ENCODE results near the gene TTC28.

The TTC28 gene

DNA sequence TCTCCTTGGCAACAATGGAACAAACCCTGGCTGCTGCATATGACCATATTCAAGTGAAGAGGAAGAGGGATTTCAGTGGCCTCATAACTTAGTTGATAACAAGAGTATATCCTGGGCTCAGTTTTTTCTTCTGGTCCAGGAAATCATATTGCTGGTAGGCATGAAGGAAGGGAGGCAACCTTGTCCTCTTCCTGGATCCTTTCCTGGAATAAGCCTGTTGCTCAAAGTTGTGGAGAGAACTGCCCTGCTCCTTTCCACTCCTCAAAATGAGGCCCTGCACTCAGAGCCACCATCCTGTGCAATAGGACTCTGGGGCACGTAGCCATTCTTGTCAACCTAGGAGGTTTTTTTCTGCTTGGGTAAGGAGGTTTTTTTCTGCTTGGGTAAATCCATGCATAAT lies 631.9 kb downstream of the TTC28 start:
- H3K4me3 ChIP-seq (ENCODE audit: low read length) = no peak overlapping the region
- no peak for TF ChIP-seq ZNF274 (IDR thresholded peaks at IDR 0.05; ENCODE audit: low read depth, low read length)

DNA sequence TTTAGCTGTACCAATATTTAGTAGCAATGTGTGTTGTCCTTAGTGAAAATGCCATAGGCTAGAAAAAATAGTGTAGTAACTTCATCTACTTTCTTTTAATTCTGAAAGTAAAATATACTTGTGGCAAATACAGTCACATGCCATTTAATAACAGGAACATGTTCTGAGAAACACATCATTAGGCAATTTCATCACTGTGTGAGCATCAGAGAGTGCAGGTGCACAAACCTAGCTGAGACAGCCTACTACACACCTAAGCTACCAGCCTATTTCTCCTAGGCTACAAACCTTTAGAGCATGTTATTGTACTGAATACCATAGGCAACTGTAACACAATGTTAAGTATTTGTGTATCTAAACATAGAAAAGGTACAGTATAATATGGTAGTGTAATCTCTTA lies 633.5 kb downstream of the TTC28 start:
- no peak overlapping the region for H3K4me3 ChIP-seq (ENCODE audit: low read length)
- no peak for TF ChIP-seq ZNF274 (IDR thresholded peaks at IDR 0.05; ENCODE audit: low read depth, low read length)

DNA sequence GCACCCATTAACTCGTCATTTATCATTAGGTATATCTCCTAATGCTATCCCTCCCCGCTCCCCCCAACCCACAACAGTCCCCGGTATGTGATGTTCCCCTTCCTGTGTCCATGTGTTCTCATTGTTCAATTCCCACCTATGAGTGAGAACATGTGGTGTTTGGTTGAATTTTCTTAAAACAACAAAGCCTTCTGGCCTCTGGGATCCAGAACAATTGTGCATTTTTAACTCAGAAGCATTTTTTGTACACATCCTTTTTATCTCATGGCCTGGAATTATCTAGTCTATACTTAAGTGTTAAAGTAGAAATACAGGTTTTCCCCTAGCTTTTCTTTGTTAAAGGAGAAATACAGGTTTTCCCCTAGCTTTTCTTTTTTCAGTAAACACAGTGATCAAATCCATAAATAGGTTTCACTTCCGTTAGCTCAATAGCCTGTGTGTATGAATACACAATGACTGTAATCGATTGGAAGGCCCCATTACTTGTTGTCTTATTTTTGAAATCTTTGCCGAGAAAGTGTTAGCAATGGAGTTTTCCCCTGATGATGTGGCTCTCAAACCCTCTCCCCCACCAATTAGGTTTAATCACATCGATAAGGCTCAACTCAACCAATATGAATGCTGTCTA lies 635.0 kb downstream of the TTC28 start:
- no peak for TF ChIP-seq ZNF274 (IDR thresholded peaks at IDR 0.05; ENCODE audit: low read depth, low read length)
- no peak overlapping the region for H3K4me3 ChIP-seq (ENCODE audit: low read length)

DNA sequence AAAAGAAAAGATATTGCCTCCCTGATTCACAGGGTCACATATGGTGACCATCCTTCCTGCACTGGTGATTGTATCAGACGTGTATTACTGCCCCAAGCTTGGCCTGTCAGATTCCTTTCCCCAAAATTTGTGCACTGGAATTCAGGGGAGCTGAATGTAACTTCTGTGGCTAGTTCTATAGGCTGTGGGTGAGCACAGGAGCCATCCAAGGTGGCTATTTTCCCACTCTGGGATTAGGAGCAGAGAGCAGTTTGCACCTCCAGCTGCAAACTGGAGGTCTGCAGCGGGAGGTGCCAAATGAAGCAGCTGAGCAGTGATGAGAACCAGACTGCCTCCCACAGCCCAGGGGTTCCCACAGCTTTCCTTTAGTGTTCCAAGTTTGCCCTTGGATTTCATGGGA lies 636.4 kb downstream of the TTC28 start:
- H3K4me3 ChIP-seq (ENCODE audit: low read length) = no peak overlapping the region
- TF ChIP-seq ZNF274 (IDR thresholded peaks at IDR 0.05; ENCODE audit: low read depth, low read length) = no peak

DNA sequence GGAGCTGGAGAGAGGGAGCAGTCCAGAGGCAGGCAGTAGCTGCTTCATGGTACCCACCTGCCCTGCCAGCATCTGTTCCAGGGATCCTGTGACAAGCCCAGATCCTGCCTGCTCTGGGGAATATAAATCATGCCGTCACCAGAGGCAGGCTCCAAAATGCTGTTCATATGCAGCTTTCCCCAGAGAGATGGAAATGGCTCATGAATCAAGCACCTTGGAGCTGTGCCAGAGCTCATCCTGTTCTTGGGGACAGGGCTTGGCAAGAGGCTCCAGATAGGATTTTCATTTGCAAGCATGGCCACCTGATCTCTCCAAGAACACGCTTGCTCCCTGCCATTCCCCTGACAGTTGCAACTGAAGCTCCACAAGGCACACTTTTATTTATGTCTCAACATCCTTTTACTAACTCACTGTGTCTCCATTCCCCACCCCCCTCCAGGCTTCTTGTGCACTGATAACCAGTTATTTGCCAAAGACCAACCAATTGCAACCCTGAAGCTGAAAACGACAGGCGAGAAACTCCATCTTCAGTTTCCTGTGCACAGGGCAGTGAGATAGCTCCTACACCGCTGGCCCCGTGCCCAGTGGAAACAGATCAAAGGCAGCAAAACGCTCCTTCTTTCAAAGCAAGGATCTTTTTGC lies 644.8 kb downstream of the TTC28 start:
- H3K4me3 ChIP-seq (ENCODE audit: low read length) = no peak overlapping the region
- TF ChIP-seq ZNF274 (IDR thresholded peaks at IDR 0.05; ENCODE audit: low read depth, low read length) = no peak

DNA sequence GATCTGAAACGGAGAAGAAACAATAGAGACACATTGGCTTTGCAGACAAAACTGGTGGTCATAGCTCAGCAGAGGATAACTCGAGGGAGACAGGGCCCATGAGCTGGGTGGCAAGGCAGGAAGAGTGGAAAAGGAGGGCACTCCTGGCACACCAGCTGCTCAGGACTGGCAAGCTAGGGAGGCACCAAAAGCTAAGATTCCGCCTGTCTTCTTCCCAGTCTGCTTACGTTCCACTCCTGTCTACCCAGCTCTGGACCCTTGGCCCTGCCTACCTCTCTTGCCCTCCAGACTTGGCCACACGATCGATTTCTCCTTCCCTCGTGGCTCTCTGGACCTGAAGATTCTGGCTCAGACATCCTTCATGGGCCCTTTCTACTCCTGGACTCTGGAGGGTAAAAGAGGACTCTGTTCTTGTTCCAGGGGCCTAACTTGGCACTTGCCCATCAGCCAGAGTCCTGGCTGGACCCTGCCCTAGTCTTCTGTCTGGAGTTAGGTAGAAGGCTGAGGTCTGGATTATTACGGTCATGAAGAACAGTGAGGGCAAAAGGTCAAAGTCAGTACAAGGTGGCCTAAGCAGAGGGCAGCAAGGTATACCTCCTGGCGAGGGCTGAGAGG lies 645.4 kb downstream of the TTC28 start:
- H3K4me3 ChIP-seq (ENCODE audit: low read length) = no peak overlapping the region
- no peak for TF ChIP-seq ZNF274 (IDR thresholded peaks at IDR 0.05; ENCODE audit: low read depth, low read length)

DNA sequence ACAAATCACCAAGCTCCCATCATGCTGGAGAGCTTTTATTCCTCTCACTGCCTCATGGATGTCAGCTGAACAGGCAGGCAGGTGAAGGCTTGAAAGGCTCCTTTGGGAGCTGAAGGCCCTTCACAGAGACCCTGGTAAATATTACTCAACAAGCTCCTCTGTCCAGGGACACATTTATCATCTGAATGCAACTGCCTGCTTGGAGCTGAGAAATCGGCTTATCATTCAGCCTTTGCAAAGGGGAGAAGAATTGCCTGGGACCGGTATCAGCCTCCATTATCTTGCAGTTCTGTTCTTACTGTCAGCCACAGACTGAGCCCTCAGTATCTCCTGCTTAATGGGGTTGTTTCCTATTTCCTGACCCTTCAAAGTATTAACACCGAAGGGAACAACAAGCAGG lies 646.8 kb downstream of the TTC28 start:
- TF ChIP-seq ZNF274 (IDR thresholded peaks at IDR 0.05; ENCODE audit: low read depth, low read length) = no peak
- no peak overlapping the region for H3K4me3 ChIP-seq (ENCODE audit: low read length)

DNA sequence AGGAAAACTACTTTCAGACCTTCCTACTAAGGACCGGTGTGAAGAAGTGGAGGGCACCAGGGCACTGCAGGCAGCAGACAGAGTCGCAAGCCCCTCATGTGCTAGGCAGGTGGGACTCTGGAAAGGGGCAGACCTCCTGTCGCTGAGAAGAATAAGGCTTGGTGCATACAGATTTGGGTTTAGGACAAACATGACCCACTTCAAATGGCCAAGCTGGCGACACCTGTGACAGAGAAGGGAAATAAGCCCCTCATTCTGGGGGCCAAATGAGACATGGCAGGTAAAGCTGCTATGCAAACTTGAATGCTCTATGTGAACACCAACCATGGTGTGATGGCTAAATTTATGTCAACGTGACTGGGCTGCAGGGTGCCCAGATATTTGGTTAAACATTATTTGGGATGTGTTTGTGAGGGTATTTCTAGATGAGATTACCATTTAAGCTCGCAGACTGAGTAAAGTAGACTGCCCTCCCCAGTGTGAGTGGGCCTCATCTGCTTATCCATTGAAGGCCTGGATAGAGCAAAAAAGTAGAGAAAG lies 648.2 kb downstream of the TTC28 start:
- TF ChIP-seq ZNF274 (IDR thresholded peaks at IDR 0.05; ENCODE audit: low read depth, low read length) = no peak
- no peak overlapping the region for H3K4me3 ChIP-seq (ENCODE audit: low read length)

DNA sequence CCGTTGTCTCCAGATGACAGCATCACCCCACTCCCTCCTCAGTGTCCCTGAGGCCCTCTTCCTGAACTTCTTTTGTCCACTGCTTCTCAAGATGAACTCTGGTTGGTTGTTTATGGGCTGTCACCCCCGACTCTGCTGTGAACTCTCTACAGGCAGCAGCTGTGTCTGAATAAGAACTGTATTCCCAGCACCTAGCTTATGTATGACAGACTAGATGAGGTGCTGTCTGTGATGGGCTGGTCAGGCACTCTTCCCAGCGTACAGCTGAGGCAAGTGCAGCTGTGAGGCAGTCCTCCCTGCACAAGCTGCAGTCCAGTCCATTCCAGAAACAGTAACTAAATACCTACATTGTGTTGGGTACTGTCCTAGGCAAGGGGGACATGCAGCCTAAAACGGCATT lies 649.2 kb downstream of the TTC28 start:
- H3K4me3 ChIP-seq (ENCODE audit: low read length) = no peak overlapping the region
- TF ChIP-seq ZNF274 (IDR thresholded peaks at IDR 0.05; ENCODE audit: low read depth, low read length) = no peak

DNA sequence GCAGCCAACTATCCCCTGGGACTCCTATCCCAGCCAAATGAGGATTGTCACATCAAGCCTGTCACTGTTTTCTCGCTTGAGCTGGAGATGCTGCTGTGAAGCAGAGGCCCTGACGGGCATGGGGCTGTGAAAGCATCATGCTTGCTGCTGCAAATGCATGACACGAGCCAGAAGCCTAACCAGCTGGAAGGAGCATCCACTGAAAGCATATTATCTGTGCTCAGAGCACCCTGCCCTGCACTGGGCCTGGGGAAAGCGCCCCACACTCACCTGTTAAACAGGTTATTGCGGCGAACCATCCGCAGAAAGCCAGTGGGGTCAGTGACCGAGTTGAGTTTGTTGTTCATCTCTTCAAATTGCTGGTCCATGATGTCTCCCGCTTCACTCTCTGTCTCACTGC lies 649.7 kb downstream of the TTC28 start:
- TF ChIP-seq ZNF274 (IDR thresholded peaks at IDR 0.05; ENCODE audit: low read depth, low read length) = no peak
- no peak overlapping the region for H3K4me3 ChIP-seq (ENCODE audit: low read length)

DNA sequence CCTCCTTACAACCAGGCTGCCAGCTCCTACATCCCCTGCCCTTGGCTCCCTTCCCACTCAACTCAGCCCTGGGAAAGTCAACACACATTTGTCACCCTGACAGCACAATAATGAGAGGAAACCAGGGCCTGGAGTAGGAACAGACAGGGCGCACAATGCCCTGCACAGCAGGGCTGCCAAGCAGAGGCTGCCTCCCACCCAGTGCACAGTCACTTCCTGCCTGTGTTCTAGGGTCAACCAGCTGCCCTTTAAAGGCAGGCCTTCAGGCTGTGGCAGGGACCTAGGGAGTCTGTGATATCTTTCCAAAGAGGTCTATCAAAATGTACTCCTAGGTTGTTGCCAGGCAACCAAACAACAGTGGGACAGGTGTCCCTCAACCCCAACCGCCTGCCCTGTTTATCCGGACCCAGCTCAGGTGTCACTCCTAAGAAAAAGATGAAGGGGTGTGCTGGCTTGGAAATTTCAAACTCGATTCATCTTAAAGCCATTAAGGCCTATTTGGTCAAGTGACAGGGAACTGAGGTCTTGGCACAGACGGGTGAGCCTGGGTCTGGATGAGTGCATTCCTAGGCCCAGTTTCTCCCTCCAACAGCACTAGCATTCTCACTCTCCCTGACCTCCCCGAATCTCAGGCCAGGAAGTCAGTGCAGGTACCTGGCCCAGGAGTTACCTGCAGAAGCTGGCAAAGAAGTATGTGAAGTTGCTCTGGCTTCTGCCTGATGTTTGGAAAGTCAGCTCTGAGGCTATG lies 650.3 kb downstream of the TTC28 start:
- no peak for TF ChIP-seq ZNF274 (IDR thresholded peaks at IDR 0.05; ENCODE audit: low read depth, low read length)
- H3K4me3 ChIP-seq (ENCODE audit: low read length) = no peak overlapping the region

DNA sequence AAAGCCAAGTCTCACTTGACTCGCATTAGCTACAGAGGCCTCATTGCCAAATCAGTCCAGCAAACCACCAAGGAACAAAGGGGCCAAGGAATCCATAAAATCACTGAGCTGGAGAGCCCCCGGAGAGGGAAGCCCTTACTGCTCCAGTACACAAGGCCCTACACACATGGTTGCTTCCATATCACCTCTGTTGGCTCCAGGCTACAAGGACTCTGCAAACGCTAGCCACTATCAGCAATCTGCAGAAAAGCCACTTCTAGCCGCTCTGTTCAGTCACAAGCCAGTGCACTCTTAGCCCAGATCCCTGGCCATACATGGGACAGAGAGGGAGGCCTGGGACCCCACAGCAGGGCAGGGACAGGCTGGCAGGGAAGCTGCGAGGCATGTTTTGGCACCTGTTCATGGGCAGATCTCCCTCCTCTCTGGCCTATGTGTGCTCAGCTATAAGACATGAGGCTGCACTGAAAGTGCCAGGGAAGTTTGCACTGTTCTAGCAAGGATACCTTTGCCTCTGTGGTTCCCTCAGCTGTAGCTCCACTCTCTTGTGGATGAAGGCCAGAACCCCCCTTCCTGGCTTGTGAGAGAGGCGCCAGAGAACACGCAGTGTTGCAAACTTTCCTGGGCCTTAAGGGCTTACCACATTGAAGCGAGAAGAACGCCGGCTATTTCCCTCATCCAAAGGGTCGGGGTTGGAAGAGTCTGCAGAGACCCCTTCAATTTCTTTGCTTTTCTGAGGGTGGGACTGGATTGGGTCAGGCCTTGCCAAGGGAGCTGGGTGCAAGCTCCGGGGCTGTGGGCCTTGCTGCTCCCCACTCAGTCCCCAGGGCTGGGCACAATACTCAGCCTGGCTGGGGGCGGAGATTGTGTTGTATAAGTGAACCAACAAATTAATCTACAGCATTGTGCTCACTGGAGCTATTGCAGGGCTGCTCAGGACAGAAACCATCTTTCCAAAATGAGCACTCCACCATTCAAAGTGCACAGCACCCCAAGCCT lies 651.9 kb downstream of the TTC28 start:
- TF ChIP-seq ZNF274 (IDR thresholded peaks at IDR 0.05; ENCODE audit: low read depth, low read length) = no peak
- H3K4me3 ChIP-seq (ENCODE audit: low read length) = no peak overlapping the region

DNA sequence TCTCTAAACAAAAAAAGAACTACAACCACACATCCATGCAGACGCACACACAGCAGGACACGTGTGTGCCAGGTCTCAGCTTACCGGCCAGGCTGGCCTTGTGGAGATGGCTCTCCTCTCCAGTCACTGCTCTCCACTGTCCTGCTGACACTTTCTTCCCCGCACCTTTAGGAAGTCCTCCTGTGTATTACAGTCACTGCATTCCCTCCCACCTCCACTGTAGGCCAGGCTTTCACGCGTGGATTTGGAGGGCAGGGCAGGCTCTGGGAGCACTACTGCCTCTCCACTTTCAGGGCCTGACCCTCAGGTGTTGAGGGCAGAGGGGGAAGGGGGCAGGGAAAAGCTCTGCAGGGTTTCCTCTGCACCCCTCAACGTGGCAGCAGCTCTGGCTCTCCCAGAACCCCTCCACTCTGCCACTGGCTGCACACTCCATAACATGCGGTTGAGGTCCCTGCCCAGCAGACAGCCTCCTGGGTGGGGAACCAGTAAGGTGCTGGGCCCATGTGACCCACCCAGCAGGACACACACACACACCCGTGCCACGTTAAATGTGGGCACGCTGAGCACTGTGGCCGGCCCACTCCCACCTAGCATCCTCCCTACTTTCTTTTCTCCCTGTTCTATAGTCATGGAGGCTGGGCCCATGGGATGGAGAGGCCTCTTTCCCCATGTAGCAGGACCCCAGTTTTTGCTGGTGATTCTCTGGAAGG lies 653.6 kb downstream of the TTC28 start:
- H3K4me3 ChIP-seq (ENCODE audit: low read length) = no peak overlapping the region
- TF ChIP-seq ZNF274 (IDR thresholded peaks at IDR 0.05; ENCODE audit: low read depth, low read length) = no peak
